ENCODE data around the gene COQ8A.
"Not testable (repeated sequence)": the region's sequence is repeated elsewhere in the genome, so short reads cannot be mapped to it uniquely, and the experiment has no call there.

The COQ8A gene

DNA sequence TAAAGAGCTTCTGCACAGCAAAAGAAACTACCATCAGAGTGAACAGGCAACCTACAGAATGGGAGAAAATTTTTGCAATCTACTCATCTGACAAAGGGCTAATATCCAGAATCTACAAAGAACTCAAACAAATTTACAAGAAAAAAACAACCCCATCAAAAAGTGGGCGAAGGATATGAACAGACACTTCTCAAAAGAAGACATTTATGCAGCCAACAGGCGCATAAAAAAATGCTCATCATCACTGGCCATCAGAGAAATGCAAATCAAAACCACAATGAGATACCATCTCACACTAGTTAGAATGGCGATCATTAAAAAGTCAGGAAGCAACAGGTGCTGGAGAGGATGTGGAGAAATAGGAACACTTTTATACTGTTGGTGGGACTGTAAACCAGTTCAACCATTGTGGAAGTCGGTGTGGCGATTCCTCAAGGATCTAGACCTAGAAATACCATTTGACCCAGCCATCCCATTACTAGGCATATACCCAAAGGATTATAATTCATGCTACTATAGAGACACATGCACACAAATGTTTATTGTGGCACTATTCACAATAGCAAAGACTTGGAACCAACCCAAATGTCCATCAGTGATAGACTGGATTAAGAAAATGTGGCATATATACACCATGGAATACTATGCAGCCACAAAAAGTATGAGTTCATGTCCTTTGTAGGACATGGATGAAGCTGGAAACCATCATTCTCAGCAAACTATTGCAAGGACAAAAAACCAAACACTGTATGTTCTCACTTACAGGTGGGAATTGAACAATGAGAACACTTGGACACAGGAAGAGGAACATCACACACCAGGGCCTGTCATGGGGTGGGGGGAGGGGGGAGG is 10.6 kb upstream of the COQ8A start:
- not testable (repeated sequence) for DNase-seq (ENCODE audit: low spot score)

DNA sequence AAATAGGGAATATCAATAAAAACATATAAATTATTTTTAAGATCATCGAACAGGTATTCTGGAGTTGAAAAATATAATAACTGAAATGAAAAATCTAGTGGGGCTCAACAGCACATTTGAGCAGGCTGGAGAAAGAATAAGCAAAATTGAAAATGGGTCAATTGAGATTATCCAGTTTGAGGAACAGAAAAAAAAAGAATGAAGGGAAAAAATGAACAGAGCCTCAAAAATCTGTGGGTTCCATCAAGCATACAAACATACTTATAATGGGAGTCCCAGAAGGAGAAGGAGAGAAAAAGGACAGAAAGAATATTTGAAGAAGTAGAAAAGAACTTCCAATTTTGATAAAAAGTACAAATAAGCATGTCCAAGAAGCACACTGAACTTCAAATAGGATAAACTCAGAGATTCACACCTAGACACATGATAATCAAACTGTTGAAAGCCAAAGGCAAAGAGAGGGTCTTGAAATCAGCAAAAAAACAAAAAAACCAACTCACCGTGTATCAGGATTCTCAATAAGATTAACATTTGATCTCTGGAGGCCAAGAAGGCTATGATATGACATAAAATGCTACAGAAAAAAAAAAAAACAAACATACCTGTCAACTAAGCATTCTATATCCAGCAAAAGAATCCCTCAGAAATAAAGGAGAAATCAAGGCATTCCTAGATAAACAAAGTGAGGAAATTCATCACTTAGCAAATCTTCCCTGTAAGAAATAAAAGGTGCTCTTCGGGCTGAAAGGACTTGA is 5.4 kb upstream of the COQ8A start:
- DNase-seq (ENCODE audit: low spot score): no peak

DNA sequence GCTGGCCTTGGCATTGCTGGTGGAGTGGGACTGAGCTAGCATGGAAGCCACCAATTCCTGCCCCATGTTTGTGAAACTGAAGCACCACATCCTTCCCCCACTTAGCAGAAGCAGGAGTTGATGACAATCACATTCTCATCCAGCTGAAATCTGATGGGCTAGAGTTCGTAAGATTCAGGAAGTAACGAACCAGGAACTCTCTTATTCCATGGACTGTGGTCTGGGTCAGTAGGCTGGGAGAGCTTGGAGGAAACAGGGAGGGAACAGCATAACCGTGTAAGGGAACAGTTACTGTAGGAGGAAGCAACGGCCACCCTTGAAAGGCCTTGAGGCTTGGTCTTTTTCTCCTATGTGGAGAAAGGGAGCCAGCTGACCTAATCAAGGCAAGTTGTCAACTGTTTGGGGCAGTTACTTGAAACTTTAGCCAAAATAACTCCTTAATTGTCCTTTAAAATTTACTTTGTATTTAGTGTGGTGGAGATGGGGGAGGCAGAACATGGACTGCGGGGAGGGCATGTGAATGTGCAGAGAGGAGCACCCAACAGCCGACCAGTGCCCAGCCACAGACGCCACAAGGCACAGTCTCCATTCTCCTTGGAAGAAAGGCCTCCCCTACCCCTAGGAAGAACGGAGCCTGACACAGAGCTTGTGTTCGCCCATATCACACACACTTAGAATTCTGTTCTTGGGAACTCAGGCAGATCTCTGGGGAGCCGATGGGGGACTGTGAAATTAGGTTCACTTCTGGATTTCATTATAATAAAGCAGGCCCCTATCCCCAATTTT is 2.0 kb upstream of the COQ8A start:
- no peak for DNase-seq (ENCODE audit: low spot score)

DNA sequence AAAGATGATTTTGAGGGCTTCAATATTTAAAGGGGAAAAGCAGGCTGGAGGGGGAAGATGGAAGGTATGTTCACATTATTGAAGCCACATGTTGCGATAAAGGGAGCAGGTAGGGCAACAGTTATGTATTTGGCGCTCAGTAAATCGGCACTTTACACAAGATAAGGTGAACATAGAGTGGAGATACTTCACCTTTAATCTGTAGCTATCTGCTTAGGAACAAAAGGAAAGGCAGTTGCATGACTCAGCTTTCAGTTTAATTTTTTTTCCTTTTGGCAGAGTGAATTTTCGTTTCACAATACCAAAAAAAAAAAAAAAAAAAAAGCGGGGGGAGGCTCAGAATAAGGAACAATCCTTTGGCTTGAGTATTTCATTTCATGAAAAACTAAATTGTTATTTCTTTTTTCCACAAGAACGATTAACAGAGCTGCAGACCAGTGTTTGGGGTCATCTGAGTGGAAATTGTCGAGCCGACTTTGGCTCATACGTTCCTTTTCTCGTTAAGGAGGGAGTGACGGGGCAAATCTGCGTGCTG is 1.1 kb upstream of the COQ8A start:
- DNase-seq (ENCODE audit: low spot score): no peak

DNA sequence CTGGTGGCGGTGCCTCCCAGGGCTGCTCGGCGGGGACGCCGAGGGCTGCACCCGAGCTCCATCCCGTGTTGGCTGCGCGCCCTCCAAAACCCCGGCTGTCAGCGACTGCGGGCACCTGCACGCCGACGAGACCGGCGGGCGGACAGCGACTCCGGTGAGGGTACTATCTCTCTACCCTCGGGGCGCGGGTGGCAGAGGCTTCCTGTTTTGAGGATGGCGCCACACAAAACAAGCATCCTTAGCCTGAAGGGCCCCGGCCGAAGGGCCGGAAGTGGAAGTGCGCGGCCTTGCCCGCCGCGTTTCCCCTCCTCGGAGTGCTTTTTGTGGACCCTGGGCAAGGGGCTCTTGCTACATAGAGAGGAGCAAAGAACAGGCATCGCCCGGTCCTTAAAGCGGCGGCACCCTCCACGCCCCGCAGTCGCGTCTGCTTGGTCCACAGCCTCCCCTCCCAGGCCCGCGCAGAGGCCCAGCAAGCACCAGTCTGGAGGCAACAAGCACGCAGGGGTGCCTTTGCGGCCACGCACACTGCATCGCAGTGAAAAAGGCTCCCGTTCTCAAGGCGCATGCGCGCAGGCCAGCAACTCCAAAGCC is 561 bp upstream of the COQ8A start:
- DNase-seq (ENCODE audit: low spot score): peak; percentile 64

DNA sequence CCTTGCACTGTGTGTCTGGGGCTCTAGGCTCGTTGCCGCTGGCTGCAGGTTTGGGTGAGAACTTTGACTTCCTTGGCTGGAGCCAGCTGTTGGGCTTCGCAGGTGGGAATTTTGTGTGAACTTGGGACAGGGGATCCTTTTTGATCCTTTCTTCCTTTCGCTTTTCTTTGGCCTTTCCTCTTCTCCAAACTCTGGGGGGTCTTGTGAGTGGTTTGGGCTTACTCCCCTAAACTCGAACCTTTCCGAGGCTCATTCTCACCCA is 643 bp downstream of the COQ8A start:
- DNase-seq (ENCODE audit: low spot score): no peak

DNA sequence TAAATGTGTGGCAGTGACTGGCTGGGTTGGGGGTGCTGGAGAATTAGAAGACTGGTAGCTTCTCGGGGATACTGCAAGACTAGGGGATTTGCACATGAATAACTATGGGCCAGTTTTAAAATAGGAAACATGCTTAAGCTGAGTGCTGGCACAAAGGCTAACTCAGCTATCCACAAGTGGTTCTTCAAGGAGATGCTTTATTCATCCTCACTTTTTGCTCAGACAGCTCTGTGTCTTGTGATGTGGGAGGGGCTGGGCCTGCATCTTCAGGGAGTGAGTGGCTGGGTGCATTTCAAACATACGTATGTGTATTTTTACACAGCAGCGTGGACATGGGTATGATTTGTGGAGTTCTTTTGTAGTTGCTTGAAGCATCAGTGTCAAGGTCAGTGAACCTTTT is 2.3 kb downstream of the COQ8A start:
- no peak for DNase-seq (ENCODE audit: low spot score)

DNA sequence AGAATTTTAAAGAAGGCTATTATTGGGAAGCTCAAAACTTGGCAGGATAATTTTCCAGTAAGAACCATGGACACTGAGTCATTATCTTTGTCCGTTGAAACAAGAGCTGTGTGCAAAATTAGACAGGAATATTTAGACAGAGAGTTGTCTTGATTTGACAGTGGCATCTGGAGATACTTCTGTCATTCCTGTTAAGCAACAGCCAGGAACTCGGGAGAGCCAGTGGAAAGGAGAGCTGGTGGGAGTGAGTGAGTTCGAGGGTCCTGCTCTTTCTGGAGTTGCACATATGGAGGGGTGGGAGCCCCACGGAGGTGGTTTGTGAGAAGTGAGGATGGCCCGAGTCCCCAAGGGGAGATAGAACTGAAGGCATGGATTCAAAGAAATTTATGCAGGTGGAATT is 3.1 kb downstream of the COQ8A start:
- no peak for DNase-seq (ENCODE audit: low spot score)

DNA sequence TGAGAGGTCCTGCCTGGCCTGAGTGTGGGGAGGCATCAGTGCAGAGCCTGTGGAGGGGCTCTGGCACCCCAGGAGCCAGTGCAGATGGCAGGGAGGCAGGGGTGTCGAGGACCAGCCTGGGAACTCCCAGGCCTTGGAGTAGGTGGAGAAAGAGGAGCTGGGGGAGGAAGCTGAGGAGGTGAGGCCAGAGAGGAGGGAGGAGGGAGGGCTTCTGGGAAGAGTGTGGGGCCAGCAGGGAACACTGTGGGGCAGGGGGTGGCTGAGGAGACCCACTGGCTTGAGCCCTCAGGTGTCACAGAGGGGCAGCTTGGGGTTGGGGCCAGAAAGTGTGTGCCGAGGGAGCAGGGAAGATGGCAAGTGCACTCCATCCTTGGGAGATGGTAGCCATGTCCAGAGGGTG is 3.8 kb downstream of the COQ8A start:
- no peak for DNase-seq (ENCODE audit: low spot score)

DNA sequence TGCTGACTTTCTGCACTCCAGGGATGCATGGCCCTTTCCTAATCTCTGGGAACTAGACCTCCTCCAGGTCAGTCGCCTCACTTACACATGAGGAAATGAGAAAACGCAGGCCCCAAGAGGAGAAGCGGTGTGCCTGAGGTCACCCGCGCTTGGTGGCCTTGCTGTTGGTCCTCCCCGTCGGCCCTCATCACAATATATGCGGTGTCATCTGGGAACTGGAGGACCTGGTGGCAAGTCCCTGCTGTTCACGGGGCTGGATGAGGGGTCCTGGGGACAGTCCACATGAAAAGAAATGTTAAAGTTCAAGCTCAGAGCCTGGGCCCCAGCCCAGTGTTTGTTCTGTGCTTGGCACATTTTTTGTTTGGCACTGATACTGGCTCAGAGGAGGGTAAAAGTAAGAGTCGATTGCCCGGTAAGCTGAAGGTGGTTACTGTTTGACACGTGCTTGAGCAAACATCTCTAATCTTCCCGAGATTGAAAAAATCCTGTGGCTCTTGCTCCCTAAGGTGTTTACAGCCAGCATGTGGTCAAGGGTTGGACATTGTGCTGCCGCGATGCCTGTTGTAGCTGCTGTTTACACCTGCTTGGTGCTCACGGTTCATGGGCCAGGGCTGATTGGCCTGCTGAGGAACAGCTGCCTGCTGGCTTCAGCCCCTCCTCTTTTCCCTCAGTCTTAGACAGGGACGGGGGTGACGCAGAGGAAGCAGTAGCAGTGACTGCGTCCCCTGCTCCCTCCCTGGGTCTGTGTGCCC is 5.2 kb downstream of the COQ8A start:
- DNase-seq (ENCODE audit: low spot score): peak; percentile 47

DNA sequence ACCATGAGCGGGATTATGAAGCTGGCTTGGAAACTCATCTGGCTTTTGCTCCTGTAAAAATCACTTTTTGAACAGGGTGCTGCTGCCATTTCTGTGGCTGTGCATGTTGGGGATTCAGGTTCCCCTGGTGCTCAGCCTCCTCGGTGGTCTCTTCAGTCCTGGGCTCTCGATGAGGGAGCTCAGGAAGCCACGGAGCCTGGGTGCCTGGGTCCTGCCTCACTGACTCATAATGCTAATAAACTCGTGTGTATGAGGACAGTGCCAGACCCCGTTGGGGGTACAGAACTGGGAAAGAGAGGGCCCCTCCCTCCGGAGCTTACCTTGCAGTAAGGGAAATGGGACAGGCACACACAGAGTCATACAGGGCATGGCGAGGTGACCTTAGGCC is 5.8 kb downstream of the COQ8A start:
- no peak for DNase-seq (ENCODE audit: low spot score)

DNA sequence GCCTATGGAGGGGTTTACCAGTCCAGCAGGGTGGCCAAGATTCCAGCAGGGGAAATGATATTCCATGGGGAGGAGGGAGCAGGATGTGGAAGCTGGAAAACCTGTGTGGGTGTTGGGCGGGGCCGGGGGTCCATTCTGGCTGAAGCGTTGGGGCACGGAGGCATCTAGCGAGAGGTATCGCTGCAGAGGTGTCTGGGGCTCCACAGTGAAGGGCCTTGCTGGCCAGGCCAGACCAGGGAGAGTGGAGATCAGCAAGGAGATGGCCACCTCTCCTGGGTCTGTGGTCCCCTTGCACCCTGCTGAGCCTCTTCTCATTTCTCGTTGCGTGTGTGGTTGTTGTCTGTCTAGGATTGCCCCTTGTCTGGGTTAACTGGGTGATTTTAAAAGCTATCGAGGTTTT is 6.2 kb downstream of the COQ8A start:
- no peak for DNase-seq (ENCODE audit: low spot score)

DNA sequence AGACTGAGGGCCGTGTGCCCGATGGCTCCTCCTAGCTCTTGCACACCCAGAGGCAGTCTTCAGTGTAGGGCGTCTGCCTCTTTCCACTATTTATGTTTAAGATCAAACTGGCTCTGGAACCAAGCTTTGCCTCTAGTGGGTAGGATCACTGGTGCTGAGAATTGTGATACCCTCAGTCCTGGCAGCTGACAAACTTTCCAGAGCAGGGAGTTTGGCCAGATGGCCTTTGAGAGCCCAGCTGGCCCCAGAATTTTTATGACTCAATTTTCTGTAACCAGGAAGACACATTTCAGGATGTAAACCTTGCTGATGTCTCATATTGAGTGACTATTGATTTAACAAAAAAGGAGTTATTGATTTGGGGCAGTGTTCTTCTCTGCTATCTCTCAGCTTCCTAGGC is 6.7 kb downstream of the COQ8A start:
- DNase-seq (ENCODE audit: low spot score): no peak

DNA sequence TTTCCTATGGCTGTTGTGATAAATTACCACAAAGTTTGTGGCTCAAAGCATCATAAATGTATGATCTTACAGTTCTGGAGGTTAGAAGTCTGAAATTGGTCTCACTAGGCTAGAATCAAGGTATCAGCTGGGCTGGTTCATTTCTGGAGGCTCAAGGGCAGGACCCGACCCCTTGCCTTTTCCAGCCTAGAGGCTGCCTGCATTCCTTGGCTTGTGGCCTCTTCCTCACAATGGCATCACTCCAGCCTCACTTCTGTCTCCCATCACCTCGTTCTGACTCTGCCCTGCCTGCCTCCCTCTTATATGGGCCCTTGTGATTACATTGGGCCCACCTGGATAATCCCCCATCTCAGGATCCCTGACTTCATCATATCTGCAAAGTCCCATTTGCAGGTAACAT is 8.0 kb downstream of the COQ8A start:
- no peak for DNase-seq (ENCODE audit: low spot score)

DNA sequence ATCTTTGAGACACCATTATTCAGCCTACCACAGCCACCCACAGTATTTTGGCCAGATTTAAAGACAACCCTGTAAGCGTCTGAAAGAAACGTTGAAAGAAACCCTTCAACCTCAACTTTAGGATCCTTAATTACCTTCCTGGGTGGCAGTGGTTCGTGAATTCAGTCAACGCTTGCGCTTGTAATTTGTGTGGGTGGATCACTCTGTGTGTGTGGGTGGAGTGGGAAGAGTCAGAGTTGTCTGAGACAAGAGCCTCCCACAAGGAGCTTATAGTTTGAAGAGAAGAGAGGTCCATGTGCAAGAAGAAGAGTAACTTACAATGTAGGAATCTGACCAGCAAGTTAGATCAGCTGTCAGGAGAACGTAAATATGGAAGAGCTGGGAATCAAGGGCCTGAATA is 8.4 kb downstream of the COQ8A start:
- DNase-seq (ENCODE audit: low spot score): no peak

DNA sequence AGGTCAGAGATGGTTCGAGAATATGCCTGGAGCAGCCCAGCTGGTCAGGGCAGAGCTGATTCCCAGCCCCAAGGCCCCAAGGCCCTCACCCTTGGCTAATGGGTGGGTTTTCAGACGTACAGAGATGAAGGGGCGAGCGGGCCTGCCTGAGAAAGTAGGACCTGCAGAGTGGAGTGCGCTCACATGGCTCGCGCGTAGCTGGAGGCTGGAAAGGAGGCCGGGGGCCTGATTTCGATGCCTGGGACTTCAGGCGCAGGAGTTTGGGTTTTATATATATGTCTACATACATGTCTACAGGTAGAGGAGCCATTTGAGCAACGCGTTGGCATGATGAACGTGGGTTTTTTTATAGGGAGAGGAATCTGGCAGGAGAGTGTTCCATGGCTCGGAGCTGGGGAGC is 8.9 kb downstream of the COQ8A start:
- DNase-seq (ENCODE audit: low spot score): no peak

DNA sequence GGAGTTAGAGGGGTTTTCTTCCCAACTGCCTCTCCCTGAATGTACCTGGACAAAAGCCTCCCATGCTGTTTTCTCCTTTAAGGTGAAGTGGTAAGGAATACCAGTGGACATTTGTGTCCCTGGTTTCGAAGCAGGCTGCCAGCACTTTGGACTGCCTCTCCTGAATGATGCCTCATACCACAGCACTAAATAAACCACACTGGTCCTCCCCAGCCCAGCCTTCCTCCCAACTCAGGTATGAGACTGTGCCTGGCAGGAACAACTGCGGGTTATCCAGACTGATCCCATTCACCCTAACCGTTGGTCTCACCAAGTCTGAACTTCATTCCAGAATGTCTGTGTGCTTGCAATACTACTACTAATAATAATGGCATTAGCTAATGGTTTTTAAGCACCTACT is 9.3 kb downstream of the COQ8A start:
- no peak for DNase-seq (ENCODE audit: low spot score)

DNA sequence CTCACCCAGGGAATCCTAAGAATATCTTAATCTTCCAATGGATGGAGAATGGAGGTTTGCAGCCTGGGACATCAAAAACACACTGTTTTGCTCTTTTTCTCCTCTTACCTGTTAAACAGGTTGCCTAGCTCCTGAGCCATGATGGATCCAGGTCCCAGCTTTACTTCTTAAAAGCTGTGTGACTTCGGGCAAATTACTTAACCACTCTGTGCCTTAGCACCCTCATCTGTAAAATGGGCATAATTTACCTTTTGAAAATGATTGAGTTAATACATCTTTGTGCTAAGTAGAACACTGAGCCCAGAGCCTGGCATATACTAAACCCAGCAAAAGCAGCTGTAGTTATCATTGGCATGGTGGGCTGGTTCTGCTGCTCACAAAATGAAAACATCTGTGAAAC is 10.2 kb downstream of the COQ8A start:
- no peak for DNase-seq (ENCODE audit: low spot score)

DNA sequence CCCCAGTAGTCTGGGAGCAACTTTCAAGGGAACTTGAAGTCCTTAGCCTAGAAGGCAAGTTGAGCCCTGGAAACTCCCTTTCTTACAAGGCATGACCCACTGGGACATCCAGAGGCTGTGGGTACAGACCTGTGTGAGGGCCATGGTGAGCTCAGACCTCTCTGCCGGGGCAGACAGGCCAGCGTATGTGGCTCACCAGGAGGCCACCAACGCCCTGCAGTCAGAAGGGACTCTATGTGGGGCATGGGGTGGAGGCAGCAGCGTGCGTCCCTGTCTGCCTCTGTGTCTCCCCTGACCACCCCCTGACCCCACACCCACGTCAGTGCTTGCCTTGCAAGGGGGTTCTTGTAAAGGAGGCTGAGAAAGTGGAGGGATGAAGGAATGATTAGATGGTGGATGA is 10.8 kb downstream of the COQ8A start:
- DNase-seq (ENCODE audit: low spot score): no peak

DNA sequence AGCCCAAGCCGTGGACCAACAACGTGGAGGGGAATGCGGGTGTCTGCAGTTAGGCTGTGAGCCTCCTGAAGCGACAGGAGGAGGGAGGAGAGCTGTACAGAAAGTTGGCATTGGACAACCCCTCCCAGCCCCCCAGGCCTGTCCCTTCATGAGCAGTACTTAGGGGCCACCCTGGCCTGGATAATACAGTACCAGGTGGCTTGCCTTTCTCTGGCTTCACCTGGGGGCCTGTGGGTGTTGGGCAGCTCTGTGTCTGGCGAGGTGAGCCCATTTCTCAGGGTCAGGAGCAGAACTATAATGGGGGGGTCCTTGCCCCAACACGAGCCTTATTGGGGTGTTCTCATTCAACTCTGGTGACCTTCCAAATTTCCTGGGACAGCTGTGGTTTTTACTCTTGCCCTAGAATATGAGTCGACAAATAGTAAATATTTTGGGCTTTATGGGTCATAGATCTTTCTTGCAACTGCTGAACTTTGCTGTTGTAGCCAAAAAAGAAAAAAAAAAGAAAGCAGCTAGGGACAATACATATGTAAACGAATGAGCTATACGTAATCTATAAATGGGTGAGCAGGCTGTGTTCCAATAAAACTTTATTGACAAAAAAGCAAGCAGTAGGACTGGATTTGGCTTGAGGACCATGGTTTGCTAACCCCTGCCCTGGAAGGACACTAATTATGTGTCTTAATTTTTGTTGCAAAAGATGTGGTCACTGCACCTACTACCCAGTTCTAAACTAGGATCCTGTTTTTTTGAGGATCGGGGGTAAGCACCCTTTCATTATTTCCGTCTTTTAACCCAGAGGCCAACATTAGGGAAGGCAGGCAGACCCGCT is 11.4 kb downstream of the COQ8A start:
- no peak for DNase-seq (ENCODE audit: low spot score)

DNA sequence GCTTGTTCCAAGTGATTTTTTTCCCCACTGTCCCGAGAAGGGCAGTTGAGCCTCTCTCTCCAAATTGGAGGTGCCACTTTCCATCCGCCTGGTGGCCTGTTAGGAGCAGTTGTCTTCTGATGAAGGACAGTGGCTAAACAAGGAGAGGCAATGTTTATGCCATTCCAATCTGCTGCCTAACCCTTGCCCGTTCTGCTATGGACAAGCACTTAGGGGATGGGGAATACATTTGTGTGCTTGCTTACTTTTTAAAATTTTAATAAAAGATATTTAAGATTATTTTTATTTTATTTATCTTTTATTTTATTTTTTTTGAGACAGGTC is 12.0 kb downstream of the COQ8A start:
- no peak for DNase-seq (ENCODE audit: low spot score)
